GM23338 (cell line): ENCODE measurements around the gene PKD1L1. TPM values are rescaled to one million over a fixed set of nuclear protein-coding genes. Genes with fewer than 3 reads are reported as not detected.

Source experiments
- ATAC-seq: fragments of 200-7000 bp; cut with Tn5 transposase; 3 replicates; pipeline ENCODE4 v1.9.1; 2020
- DNase-seq: peaks from one replicate; pipeline ENCODE4 v3.0.0-alpha.2; 2015; ENCODE audit warnings: low spot score
- H2AFZ ChIP-seq: fragments of 200-600 bp; sonication (generic); 2 replicates; pipeline ENCODE4 v1.8.0; 2016; ENCODE audit warnings: antibody characterized with exemption, mild to moderate bottlenecking, moderate library complexity
- H3F3A ChIP-seq: fragments of 200-600 bp; sonication (generic); replicated peaks from 2 replicates; pipeline ENCODE4 v1.8.0; 2017; ENCODE audit warnings: antibody characterized with exemption, mixed run types, low read depth
- H3K27ac ChIP-seq: fragments of 200-600 bp; sonication (generic); 2 replicates; pipeline ENCODE4 v1.6.1; 2016; ENCODE audit warnings: low read depth
- H3K27me3 ChIP-seq: fragments of 200-600 bp; sonication (generic); 2 replicates; pipeline ENCODE4 v1.8.0; 2016; ENCODE audit warnings: mild to moderate bottlenecking, mixed run types, moderate library complexity; ENCODE audit not compliant: insufficient read depth
- H3K36me3 ChIP-seq: fragments of 200-600 bp; sonication (generic); 2 replicates; pipeline ENCODE4 v1.8.0; 2016; ENCODE audit warnings: mild to moderate bottlenecking; ENCODE audit not compliant: insufficient read depth
- H3K4me1 ChIP-seq: fragments of 200-600 bp; sonication (generic); 2 replicates; pipeline ENCODE4 v1.8.0; 2016; ENCODE audit warnings: mild to moderate bottlenecking, moderate library complexity; ENCODE audit not compliant: insufficient read depth
- H3K4me2 ChIP-seq: fragments of 200-600 bp; sonication (generic); 2 replicates; pipeline ENCODE4 v1.7.1; 2017; ENCODE audit warnings: mixed run types
- H3K4me3 ChIP-seq: fragments of 200-600 bp; sonication (generic); 2 replicates; pipeline ENCODE4 v1.6.1; 2016; ENCODE audit warnings: mixed run types
- H3K79me2 ChIP-seq: fragments of 200-600 bp; sonication (generic); replicated peaks from 2 replicates; pipeline ENCODE4 v1.8.0; 2017; ENCODE audit warnings: mild to moderate bottlenecking; ENCODE audit not compliant: insufficient read depth
- H3K9me2 ChIP-seq: fragments of 200-600 bp; sonication (generic); 2 replicates; pipeline ENCODE4 v1.8.0; 2017; ENCODE audit not compliant: insufficient read depth
- H4K20me1 ChIP-seq: fragments of 200-600 bp; sonication (generic); replicated peaks from 2 replicates; pipeline ENCODE4 v1.8.0; 2017; ENCODE audit warnings: mild to moderate bottlenecking; ENCODE audit not compliant: insufficient read depth
- H3K27ac Mint-ChIP-seq: 2 replicates; pipeline ENCODE4 v1.8.0; 2020; ENCODE audit warnings: inconsistent platforms, mild to moderate bottlenecking, moderate library complexity, mixed read lengths
- H3K27me3 Mint-ChIP-seq: 3 replicates; pipeline ENCODE4 v1.8.0; 2022; ENCODE audit warnings: low read depth, mild to moderate bottlenecking, moderate library complexity, mixed read lengths, inconsistent platforms; ENCODE audit not compliant: insufficient read depth, poor library complexity
- H3K36me3 Mint-ChIP-seq: 3 replicates; pipeline ENCODE4 v1.8.0; 2021; ENCODE audit warnings: low read depth, mild to moderate bottlenecking, inconsistent platforms, moderate library complexity, mixed read lengths
- H3K4me1 Mint-ChIP-seq: 3 replicates; pipeline ENCODE4 v1.8.0; 2020; ENCODE audit warnings: mild to moderate bottlenecking, inconsistent platforms, mixed read lengths
- H3K4me3 Mint-ChIP-seq: 3 replicates; pipeline ENCODE4 v1.8.0; 2021; ENCODE audit warnings: moderate library complexity, mild to moderate bottlenecking, inconsistent platforms, mixed read lengths
- H3K9me3 Mint-ChIP-seq: 3 replicates; pipeline ENCODE4 v1.8.0; 2020; ENCODE audit warnings: moderate library complexity, mild to moderate bottlenecking, inconsistent platforms, mixed read lengths
- EZH2 ChIP-seq: fragments of 200-600 bp; sonication (generic); IDR thresholded peaks from one replicate; pipeline ENCODE4 v1.8.0; 2017; ENCODE audit warnings: antibody characterized with exemption, mild to moderate bottlenecking, low read depth; ENCODE audit not compliant: unreplicated experiment
- EZH2phosphoT487 ChIP-seq: fragments of 200-600 bp; sonication (generic); IDR thresholded peaks from one replicate; pipeline ENCODE4 v1.8.1; 2018; ENCODE audit warnings: antibody characterized with exemption; ENCODE audit not compliant: unreplicated experiment
- NANOG ChIP-seq: IDR thresholded peaks from 2 replicates; pipeline ENCODE4 v1.6.1; 2016; ENCODE audit warnings: antibody characterized with exemption, borderline replicate concordance
- POLR2AphosphoS5 ChIP-seq: IDR thresholded peaks from 2 replicates; pipeline ENCODE4 v1.6.1; 2016; ENCODE audit warnings: antibody characterized with exemption, low read depth
- REST ChIP-seq: IDR thresholded peaks from one replicate; pipeline ENCODE4 v1.6.1; 2018; ENCODE audit warnings: antibody characterized with exemption; ENCODE audit not compliant: unreplicated experiment
- ZNF114 ChIP-seq: fragments of 250-450 bp; sonication (Bioruptor Pico); IDR thresholded peaks from 2 replicates; pipeline ENCODE4 v1.5.0; 2020; ENCODE audit warnings: mild to moderate bottlenecking, moderate library complexity
- polyA plus RNA-seq: library from polyadenylated mRNA; unstranded; fragments of >200 nt; fragmentation: Nextera tagmentation; extraction: Ambion mirVana; gene quantifications from 2 replicates; pipeline ENCODE4 v1.2.1, GENCODE V29; 2016
- total RNA-seq: library from RNA; depleted of rRNA; stranded (reverse); fragments of >200 nt; shearing (Covaris generic); gene quantifications from 2 replicates; pipeline ENCODE4 v1.2.3, GENCODE V29; 2014
- TF ChIP-seq, protein P1 (sequence below): IDR thresholded peaks from 2 replicates; pipeline ENCODE4 v1.6.1; 2016; ENCODE audit warnings: antibody characterized with exemption

Gene PKD1L1
- total and polyA plus RNA-seq, 2 experiments from 2014 or later: 0.03 TPM; not detected in 1

- Histone ChIP-seq H3K27ac (no peak overlapping the region), H3F3A (0 out of 2 replicates have a peak, but pooled peaks cover 3% of the 10 kb centered on the region), H2AFZ (no peak overlapping the region), H3K4me3 (no peak overlapping the region), H3K4me2 (no peak overlapping the region), H4K20me1 (peaks cover 9% of the 10 kb centered on the region; the same call in 1 of the 2 replicates), H3K4me1 (peaks cover 6% of the 10 kb centered on the region), H3K27me3 (no peaks in the 10 kb centered on the region), H3K79me2 (peaks cover 6% of the 10 kb centered on the region; the same call in 1 of the 2 replicates), H3K9me2 (no peaks in the 10 kb centered on the region), H3K36me3 (peaks cover 9% of the 10 kb centered on the region)
- peaks cover 3% of the 10 kb centered on the region for H3K27me3 Mint-ChIP-seq
- TF ChIP-seq REST: no peak
- no peak for TF ChIP-seq NANOG
- H3K4me3 Mint-ChIP-seq: no peak overlapping the region
- ATAC-seq (no peak), DNase-seq (no peak)
- no peak overlapping the region for H3K27ac Mint-ChIP-seq
- H3K36me3 Mint-ChIP-seq: peaks cover 29% of the 10 kb centered on the region
- H3K4me1 Mint-ChIP-seq: peaks cover 33% of the 10 kb centered on the region
- H3K9me3 Mint-ChIP-seq: peaks cover 9% of the 10 kb centered on the region
Observed at GRCh38 chr7:47953822-47954221, 5.6 kb upstream of the PKD1L1 start.

DNA sequence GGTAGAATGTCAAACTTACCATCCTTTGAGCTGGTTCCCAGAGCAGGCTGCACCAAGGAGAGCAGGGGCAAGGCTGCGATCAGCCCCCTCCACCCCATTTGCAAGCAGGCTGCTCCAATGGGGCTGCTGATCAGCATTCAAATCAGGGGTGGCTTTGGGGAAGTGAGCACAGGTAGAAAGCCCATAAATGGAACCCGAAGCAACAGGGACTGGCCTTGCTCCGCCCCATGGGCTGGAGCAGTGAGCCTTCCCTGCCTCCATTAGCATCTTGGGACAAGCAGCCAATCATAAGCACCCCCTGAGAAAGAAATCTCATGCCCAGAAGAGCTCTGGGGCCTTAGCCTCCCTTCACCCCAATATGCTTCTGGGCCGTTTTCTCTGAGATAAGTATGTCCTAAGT lies 4.0 kb upstream of the PKD1L1 start:
- DNase-seq (peak; percentile 32), ATAC-seq (peak; percentile 78)
- Mint-ChIP-seq H3K27me3 (peaks cover 5% of the 10 kb centered on the region), H3K27ac (no peak overlapping the region), H3K4me1 (peaks cover 33% of the 10 kb centered on the region), H3K9me3 (no peaks in the 10 kb centered on the region), H3K4me3 (no peak overlapping the region), H3K36me3 (peaks cover 15% of the 10 kb centered on the region; the same call in 2 of the 3 replicates)
- Histone ChIP-seq H3K4me2 (no peak overlapping the region), H3K4me3 (no peak overlapping the region), H3K9me2 (no peaks in the 10 kb centered on the region), H3F3A (0 out of 2 replicates have a peak, but pooled peaks cover 3% of the 10 kb centered on the region), H2AFZ (no peak overlapping the region), H3K27me3 (no peaks in the 10 kb centered on the region), H3K27ac (no peak overlapping the region), H4K20me1 (peaks cover 9% of the 10 kb centered on the region; the same call in 1 of the 2 replicates), H3K36me3 (peaks cover 9% of the 10 kb centered on the region), H3K79me2 (no peaks in the 10 kb centered on the region), H3K4me1 (peaks cover 6% of the 10 kb centered on the region)
- TF ChIP-seq ZNF114 (CRISPR knock-in tag) (no peak), POLR2AphosphoS5 (no peak), EZH2phosphoT487 (no peak), NANOG (no peak), EZH2 (no peak), REST (no peak)
- TF ChIP-seq, protein P1, sequence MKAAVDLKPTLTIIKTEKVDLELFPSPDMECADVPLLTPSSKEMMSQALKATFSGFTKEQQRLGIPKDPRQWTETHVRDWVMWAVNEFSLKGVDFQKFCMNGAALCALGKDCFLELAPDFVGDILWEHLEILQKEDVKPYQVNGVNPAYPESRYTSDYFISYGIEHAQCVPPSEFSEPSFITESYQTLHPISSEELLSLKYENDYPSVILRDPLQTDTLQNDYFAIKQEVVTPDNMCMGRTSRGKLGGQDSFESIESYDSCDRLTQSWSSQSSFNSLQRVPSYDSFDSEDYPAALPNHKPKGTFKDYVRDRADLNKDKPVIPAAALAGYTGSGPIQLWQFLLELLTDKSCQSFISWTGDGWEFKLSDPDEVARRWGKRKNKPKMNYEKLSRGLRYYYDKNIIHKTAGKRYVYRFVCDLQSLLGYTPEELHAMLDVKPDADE: no peak
